Measurements from ENCODE around the gene TRAM2.

The TRAM2 gene

GRCh38 chr6:52527436-52527835 is 49.4 kb downstream of the TRAM2 start:
- DNase-seq (ENCODE audit: low read depth): no peak

GRCh38 chr6:52526634-52527033 is 50.2 kb downstream of the TRAM2 start:
- DNase-seq (ENCODE audit: low read depth): no peak

DNA sequence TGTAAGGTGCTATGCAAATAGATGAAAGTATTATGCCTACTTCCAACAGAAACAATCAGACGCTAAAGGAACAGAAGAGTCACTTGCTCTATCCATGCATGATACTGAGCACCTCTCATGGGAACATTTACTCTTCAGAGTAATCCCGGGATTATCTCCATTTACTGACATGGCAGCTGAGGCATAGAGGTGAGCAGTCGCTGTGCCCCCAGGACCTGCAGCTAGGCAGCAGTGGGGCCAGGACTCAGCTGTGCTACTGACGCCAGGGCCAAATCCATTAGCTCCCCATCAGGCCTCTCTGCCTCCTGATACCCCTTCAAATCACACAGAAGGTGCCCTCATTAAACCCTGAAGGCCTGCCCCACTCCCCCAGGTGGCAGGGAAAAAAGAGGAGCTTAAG is 51.9 kb downstream of the TRAM2 start:
- DNase-seq (ENCODE audit: low read depth): no peak

- DNase-seq (ENCODE audit: low read depth): no peak
Measured at GRCh38 chr6:52523378-52524142, 53.3 kb downstream of the TRAM2 start.

DNA sequence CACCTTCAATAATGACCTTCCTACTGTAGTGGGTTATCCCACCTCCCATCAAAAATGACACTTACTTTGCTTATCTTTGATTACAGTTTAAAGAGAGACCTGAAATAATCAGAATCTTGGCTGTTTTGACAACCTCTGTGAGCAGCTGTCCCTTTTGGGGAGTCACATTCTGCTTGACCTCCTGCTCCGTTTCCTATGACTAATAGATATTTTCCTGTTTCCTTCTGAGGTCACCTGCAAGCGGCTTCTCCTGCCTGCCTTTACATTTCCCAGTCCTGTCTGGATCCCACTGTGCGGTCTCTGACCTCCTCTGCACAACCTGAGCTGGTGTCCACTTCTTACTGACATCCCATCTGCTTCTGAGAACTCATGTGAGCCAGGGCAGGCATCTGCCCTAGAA is 54.2 kb downstream of the TRAM2 start:
- no peak for DNase-seq (ENCODE audit: low read depth)

DNA sequence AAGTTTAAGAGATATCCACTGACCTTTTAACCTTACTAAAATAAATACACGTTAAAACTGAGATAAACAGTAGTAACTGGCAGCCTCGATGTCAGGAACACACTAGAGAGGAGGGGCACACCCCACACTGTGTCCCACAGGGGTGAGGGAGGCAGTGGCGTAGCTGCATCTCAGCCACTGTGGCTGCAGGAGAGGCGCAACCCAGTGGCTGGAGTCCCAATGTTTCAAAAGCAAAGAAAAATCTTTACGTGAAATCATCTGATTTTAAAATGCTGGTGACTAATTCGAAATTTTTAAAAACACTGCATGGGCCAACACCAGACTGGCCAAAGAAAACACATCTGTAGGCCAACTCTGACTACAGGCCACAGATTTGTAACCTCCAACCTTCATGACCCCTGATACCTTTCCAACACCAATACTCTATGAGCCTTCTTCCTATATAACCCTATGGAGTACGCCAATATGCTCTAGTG is 54.7 kb downstream of the TRAM2 start:
- DNase-seq (ENCODE audit: low read depth): no peak

DNA sequence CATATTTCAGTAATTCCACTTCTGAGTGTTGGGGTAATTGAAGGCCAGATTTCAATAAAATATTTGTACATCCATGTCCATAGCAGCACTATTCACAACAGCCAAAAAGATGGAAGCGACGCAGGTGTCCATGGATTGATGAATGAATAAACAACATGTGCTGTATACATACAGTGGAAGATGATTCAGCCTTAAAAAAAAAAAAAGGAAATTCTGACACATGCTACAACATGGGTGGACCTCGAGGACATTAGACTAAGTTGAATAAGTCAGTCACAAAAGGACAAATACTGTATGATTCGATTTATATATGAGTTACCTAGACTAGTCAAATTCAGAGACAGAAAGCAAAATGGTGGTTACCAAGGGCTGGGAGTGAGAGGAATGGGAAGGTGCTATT is 57.2 kb downstream of the TRAM2 start:
- DNase-seq (ENCODE audit: low read depth): no peak

DNA sequence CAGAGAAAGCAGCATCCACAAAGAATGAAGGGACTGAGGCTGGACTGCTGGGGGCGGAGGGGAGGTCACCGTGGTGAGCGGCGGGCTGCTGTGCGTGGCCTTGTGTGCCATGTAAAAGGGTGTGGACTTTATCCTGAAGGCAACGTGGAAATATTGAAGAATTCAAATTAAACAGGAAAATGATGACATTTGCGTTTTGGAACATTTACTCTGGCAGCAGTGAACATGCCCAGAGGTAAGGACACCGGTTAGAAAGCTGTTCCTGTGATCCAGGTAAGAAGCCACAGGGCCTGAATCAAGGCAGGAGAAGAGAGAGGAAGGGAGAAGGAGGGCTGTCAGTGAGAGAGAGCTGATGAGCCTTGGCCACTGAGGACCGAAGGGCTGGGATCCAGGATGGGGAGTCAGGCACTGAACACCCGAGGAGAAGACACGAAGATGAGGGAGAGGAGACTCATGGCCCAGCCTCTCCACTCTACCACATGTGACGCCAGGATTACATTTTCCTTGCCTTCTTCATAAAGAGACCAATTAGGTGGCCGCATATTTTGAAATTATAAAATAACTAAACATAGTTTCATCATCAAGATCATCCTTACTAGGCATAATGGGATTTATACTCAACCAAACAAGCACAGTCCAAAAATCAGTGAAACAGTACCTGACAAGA is 58.4 kb downstream of the TRAM2 start:
- no peak for DNase-seq (ENCODE audit: low read depth)

- DNase-seq (ENCODE audit: low read depth): no peak
Measured at GRCh38 chr6:52517502-52518278, 59.2 kb downstream of the TRAM2 start.

- DNase-seq (ENCODE audit: low read depth): no peak
Measured at GRCh38 chr6:52516943-52517342, 59.9 kb downstream of the TRAM2 start.

GRCh38 chr6:52516269-52516668 is 60.6 kb downstream of the TRAM2 start:
- DNase-seq (ENCODE audit: low read depth): no peak

GRCh38 chr6:52515219-52515960 is 61.5 kb downstream of the TRAM2 start:
- DNase-seq (ENCODE audit: low read depth): no peak

DNA sequence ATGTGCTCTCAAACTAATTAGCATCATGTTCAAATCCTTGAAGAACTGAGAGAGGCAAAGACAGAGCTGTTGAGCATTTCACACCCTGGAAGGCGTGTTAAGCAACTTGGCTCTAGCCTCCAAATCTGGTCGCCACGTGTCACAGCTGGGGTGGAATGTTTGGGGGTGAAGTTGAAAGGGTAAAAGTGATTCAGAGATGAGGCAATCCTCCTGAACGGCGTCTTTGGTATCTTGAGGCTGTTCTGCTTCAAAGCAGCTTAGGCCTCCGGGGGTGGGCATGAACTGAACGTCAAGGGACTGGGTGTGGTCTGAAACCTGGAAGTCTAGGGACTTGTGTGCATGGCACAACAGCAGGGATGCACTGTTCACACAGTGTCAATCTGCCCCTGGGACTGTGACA is 62.3 kb downstream of the TRAM2 start:
- no peak for DNase-seq (ENCODE audit: low read depth)

DNA sequence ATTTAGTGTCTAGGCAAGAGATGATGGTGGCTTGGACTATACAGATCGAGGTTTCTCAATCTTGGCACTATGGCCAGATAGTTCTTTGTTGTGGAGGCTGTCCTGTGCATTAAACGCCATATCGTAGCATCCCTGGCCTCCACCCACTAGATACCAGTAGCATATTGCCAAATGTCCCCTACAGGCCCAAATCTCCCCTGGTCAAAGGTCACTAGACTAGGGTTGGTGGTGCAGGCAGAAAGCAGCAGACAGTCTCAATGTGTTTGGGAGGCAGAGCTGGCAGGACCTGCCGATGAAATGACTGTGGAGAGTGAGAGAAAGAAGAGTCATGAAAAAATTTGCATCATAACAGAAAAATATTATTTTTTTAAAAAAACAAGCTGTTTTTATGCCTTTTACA is 63.0 kb downstream of the TRAM2 start:
- no peak for DNase-seq (ENCODE audit: low read depth)

DNA sequence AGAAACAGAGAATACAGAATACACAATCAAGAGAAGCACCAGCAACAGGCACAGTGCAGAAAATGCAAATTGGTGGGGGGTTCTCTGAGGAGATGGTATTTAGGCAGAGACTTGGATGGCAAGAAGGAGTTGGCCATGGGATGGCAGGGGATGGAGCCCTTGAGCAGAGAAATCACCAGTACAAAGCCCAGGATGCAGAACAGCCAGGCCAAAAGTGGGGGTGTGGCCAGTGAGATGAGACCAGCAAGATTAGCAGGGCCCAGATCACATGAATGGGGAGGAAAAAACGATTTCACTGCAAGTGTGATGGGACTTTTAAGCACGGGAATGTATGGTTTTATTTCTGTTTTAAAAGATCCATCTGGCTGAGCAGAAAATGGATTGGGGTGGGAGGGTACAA is 63.4 kb downstream of the TRAM2 start:
- DNase-seq (ENCODE audit: low read depth): no peak

DNA sequence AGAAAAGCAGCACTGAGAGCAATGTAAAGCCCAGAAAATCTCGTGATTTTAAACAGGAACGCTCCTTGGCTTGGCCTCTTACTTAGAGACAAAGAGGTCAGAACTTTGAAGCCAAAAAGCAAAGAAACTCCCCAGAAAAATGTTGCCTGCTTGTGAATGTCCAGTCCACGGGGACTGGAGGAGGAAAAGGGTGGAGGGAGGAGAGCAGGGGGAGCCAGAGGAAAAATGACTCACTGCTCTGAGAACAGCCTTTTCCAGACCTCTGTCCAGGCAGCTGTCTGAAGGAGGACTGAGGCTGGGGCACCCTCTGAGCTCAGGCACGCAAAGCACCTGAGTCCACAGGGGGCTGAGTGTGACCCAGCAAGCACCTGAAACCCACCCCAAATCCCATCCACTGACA is 64.7 kb downstream of the TRAM2 start:
- DNase-seq (ENCODE audit: low read depth): no peak

DNA sequence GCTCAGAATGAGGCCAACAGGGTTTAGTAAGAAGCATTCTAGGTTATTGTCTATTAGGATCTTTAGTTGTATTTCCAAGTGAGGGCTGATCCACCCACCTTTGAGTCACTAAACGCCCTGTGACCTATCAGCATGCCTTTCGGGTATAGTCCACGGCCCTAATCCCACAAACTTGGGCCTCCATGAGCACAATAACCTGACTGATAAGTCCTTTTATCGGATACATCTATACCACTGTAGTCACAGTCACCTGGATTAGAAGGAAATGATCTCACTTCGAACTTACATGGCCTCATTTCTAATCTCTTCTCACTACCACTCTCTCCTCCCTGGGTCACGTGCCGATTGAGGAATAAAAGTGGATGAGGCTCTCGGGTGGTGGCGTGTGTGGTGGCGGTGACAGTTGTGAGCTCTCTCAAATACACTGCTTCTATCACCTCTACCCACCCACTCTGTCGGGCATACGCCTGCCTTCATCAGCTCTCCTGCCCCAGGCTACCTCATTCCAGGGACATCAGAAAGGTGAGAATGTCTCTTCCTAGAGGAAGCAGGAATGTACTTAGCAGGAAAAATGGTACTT is 65.2 kb downstream of the TRAM2 start:
- DNase-seq (ENCODE audit: low read depth): no peak

GRCh38 chr6:52511163-52511562 is 65.7 kb downstream of the TRAM2 start:
- no peak for DNase-seq (ENCODE audit: low read depth)

GRCh38 chr6:52510213-52510562 is 66.7 kb downstream of the TRAM2 start:
- DNase-seq (ENCODE audit: low read depth): no peak

DNA sequence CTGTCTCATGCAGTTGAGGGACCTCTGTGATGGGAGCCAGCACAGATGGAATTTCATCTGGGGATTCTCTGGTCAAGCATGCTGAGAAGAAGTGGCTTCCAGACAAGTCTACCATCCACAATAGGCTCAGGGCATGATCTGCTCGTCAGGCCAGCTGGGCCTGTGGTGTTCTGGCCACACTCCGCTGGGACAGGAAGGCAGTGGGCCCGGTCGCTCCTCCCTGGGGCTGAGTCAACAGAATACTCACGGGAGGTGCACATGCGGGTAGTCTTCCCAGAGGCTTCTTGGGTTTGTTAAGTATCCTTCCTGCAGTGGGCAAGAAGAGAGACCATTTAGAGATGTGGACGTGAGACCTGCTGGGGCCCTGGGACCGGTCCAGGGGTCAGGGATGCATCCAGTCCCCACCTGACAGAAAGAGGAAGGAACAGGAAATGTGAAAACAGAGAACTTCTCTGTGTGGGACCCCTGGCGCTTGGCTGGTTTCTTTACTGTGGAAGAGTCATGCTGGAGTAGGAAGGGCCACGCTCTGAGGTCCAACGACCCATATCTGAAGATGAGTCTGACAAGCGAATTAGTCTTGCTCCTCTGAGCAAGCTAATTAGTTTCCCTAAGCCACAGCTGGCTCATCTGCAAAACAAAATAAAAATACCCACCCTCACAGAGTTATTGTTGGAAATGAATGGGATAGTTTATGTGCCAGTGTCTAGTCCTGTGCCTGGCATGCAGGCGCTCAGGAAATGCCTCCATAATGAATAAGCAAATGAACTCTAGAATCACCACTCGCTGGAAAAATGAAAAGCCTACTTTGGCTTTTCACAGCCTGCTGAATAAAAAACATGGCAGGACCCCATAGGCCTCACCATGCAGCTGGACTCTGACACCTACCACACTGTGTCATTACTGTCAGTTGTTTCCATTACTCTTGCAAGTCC is 67.3 kb downstream of the TRAM2 start:
- DNase-seq (ENCODE audit: low read depth): no peak

DNA sequence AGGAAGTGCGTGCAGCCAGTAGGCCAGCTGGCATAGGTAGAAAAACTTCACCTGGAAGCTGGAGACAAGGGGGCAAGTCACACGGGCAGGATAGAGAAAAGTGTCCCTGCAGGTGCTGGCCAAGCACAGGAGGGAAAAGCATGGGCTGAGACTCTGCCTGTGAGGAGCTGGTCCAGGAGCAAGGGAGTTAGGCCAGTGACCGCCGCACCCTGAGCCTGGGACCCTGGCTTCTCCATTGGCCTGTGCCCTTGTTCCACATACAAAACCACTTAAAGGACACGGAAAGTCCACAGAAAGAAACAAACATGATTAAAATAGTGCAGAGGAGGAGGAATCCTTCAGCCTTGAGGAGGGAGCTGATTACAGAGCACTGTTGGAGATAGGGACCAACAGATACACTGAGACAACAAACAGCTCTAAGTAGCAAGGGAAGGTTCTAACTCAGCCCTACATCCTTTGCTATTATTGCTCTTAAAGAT is 68.6 kb downstream of the TRAM2 start:
- DNase-seq (ENCODE audit: low read depth): no peak

All from T-helper 22 cell (primary cell).